PC-9 (cell line): ENCODE data around the gene GPHA2. TPM values are rescaled to one million over a fixed set of nuclear protein-coding genes. Genes with fewer than 3 reads are reported as not detected.

ENCODE experiments used
- BruUV-seq: library from RNA; stranded (reverse); fragments of 400-500 nt; replicated peaks from 2 replicates; lab custom pipeline; 2021; lab: Mats Ljungman, UMichigan
- CTCF ChIA-PET: fragments of 300-600 bp; sonication (Branson Sonifier 250); formaldehyde crosslinking; loops from one replicate; lab custom pipeline; 2022; ENCODE audit warnings: antibody characterized with exemption; lab: Charles Lee
- POLR2A ChIA-PET: fragments of 300-600 bp; sonication (Branson Sonifier 250); formaldehyde crosslinking; loops from one replicate; lab custom pipeline; 2022; ENCODE audit warnings: antibody characterized with exemption; ENCODE audit not compliant: unreplicated experiment; lab: Charles Lee
- DNase-seq, 2 experiments: peaks; one replicate each; pipeline versions ENCODE4 v3.0.0 to v3.0.0-alpha.2; 2015 to 2022; ENCODE audit warnings: mixed read lengths in 1 of 2
- H2AFZ ChIP-seq: fragments of 200-600 bp; sonication (generic); 2 replicates; pipeline ENCODE4 v1.8.1; 2017; ENCODE audit warnings: antibody characterized with exemption
- H3F3A ChIP-seq: fragments of 200-600 bp; sonication (generic); 2 replicates; pipeline ENCODE4 v1.8.1; 2017; ENCODE audit warnings: antibody characterized with exemption, mild to moderate bottlenecking, low read depth; ENCODE audit not compliant: insufficient read depth
- H3K27ac ChIP-seq: fragments of 200-600 bp; sonication (generic); 2 replicates; pipeline ENCODE4 v1.6.1; 2016; ENCODE audit warnings: mixed run types
- H3K27me3 ChIP-seq: fragments of 200-600 bp; sonication (generic); 2 replicates; pipeline ENCODE4 v1.6.1; 2016; ENCODE audit warnings: low read depth, mixed run types; ENCODE audit not compliant: insufficient read depth
- H3K36me3 ChIP-seq: fragments of 200-600 bp; sonication (generic); 2 replicates; pipeline ENCODE4 v1.6.1; 2016; ENCODE audit warnings: low read depth, mixed run types
- H3K4me1 ChIP-seq: fragments of 200-600 bp; sonication (generic); replicated peaks from 2 replicates; pipeline ENCODE4 v1.6.1; 2016; ENCODE audit warnings: mixed run types; ENCODE audit not compliant: insufficient read depth
- H3K4me2 ChIP-seq: fragments of 200-600 bp; sonication (generic); 2 replicates; pipeline ENCODE4 v1.6.1; 2017; ENCODE audit warnings: mixed run types
- H3K4me3 ChIP-seq: fragments of 200-600 bp; sonication (generic); 2 replicates; pipeline ENCODE4 v1.6.1; 2016; ENCODE audit warnings: mixed run types
- H3K79me2 ChIP-seq: fragments of 200-600 bp; sonication (generic); 2 replicates; pipeline ENCODE4 v1.6.1; 2017; ENCODE audit warnings: low read depth, mixed run types
- H3K9me2 ChIP-seq: fragments of 200-600 bp; sonication (generic); 2 replicates; pipeline ENCODE4 v1.8.1; 2017; ENCODE audit warnings: mild to moderate bottlenecking; ENCODE audit not compliant: insufficient read depth
- H3K9me3 ChIP-seq: fragments of 200-600 bp; sonication (generic); 2 replicates; pipeline ENCODE4 v1.8.1; 2016; ENCODE audit warnings: low read depth; ENCODE audit not compliant: insufficient read depth
- H4K20me1 ChIP-seq: fragments of 200-600 bp; sonication (generic); 2 replicates; pipeline ENCODE4 v1.8.1; 2017; ENCODE audit not compliant: insufficient read depth
- EZH2 ChIP-seq: fragments of 200-600 bp; sonication (generic); IDR thresholded peaks from 2 replicates; pipeline ENCODE4 v1.8.0; 2017; ENCODE audit warnings: antibody characterized with exemption, low read depth
- intact Hi-C: fragments of 100-400 bp; cut with micrococcal nuclease; formaldehyde crosslinking; loops from one replicate; pipeline ENCODE4 v1.10.0; 2022; ENCODE audit not compliant: unreplicated experiment
- total RNA-seq: library from RNA; stranded (reverse); gene quantifications from 2 replicates; pipeline ENCODE4 v1.2.3, GENCODE V29; 2021
- TF ChIP-seq, protein P1 (sequence below): fragments of 200-600 bp; sonication (generic); conservative IDR thresholded peaks from 2 replicates; pipeline ENCODE4 v1.6.1; 2017; ENCODE audit warnings: mixed run types, antibody characterized with exemption, mild to moderate bottlenecking, moderate library complexity

GPHA2 gene
- total RNA-seq, 1 experiment from 2014 or later = 1.0 TPM

DNA sequence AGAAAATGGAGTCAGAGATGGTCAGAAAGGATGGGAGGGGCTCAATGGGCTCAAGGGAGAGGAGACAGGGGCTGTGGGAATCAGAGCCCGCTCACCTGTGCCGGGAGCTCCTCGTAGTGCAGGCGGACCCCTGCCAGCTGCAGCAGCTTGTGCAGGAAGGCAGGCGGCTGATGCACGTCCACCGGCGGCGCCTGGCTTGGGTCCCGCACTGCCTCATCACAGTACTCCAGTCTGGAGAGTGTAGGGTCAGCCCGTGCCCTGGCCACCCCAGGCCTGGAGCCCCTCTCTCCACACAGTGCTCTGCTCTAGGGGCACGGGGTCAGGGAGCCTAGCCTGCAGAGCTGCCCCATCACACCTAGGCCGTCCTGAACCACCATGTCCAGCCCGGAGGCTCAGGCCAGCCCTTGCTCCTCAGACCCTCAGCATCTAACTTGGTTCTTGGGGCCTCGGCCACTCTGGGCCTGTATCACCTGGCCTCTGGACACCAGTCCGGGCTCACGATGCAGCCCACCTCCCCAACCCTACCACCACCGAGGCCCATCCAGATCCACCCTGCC, 22.4 kb downstream of the GPHA2 start:
- peaks cover 12% of the 10 kb centered on the region; the same call in 1 of the 2 replicates for H3F3A ChIP-seq
- no peaks in the 10 kb centered on the region for H3K9me3 ChIP-seq
- BruUV-seq = no TSS peak
- POLR2A ChIA-PET = no interaction called here
- H3K4me3 ChIP-seq = no peak overlapping the region
- TF ChIP-seq, protein P1, sequence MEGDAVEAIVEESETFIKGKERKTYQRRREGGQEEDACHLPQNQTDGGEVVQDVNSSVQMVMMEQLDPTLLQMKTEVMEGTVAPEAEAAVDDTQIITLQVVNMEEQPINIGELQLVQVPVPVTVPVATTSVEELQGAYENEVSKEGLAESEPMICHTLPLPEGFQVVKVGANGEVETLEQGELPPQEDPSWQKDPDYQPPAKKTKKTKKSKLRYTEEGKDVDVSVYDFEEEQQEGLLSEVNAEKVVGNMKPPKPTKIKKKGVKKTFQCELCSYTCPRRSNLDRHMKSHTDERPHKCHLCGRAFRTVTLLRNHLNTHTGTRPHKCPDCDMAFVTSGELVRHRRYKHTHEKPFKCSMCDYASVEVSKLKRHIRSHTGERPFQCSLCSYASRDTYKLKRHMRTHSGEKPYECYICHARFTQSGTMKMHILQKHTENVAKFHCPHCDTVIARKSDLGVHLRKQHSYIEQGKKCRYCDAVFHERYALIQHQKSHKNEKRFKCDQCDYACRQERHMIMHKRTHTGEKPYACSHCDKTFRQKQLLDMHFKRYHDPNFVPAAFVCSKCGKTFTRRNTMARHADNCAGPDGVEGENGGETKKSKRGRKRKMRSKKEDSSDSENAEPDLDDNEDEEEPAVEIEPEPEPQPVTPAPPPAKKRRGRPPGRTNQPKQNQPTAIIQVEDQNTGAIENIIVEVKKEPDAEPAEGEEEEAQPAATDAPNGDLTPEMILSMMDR = no peak
- no peak for TF ChIP-seq EZH2
- intact Hi-C loops = no loop called here
- no peaks in the 10 kb centered on the region for H4K20me1 ChIP-seq
- peaks cover 20% of the 10 kb centered on the region for H3K79me2 ChIP-seq
- H3K4me2 ChIP-seq = no peak overlapping the region
- H3K9me2 ChIP-seq = no peaks in the 10 kb centered on the region
- H2AFZ ChIP-seq = no peak overlapping the region
- DNase-seq = no peak
- no peak overlapping the region for H3K27ac ChIP-seq
- CTCF ChIA-PET = no interaction called here
- no peaks in the 10 kb centered on the region for H3K27me3 ChIP-seq
- peaks cover 15% of the 10 kb centered on the region; the same call in 1 of the 2 replicates for H3K36me3 ChIP-seq
- peaks cover 13% of the 10 kb centered on the region for H3K4me1 ChIP-seq

DNA sequence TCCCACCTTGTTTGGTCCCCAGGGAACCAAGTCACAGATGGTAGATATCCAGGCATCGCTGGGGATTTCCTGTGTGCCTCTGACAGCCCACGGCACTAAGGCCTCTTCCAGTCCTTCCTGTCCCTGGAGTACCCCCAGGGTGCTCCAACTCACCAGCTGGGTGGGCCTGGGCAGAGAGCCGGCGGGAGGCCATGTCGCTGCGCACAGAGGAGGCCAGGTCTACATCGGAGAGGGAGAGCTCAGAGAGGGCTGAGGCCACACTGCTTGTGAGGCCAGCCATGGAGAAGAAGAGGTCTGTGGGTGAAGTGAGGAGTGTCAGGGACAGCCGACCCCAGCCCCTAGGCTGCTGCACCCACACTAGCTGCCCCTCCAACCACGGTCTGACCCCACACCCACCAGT, 24.0 kb downstream of the GPHA2 start:
- H3K4me3 ChIP-seq = no peak overlapping the region
- H2AFZ ChIP-seq = no peak overlapping the region
- H3K9me2 ChIP-seq = no peaks in the 10 kb centered on the region
- intact Hi-C loops = no loop called here
- no peaks in the 10 kb centered on the region for H3K9me3 ChIP-seq
- no peak for TF ChIP-seq EZH2
- TF ChIP-seq, protein P1 = no peak
- H3F3A ChIP-seq = 0 out of 2 replicates have a peak, but pooled peaks cover 3% of the 10 kb centered on the region
- peaks cover 19% of the 10 kb centered on the region for H3K79me2 ChIP-seq
- no peak for DNase-seq
- no peak overlapping the region for H3K27ac ChIP-seq
- H3K27me3 ChIP-seq = no peaks in the 10 kb centered on the region
- no peak overlapping the region for H3K4me2 ChIP-seq
- peaks cover 6% of the 10 kb centered on the region for H3K4me1 ChIP-seq
- H4K20me1 ChIP-seq = no peaks in the 10 kb centered on the region
- no TSS peak for BruUV-seq
- H3K36me3 ChIP-seq = peaks cover 22% of the 10 kb centered on the region; the same call in 1 of the 2 replicates
- CTCF ChIA-PET = no interaction called here
- POLR2A ChIA-PET = no interaction called here

DNA sequence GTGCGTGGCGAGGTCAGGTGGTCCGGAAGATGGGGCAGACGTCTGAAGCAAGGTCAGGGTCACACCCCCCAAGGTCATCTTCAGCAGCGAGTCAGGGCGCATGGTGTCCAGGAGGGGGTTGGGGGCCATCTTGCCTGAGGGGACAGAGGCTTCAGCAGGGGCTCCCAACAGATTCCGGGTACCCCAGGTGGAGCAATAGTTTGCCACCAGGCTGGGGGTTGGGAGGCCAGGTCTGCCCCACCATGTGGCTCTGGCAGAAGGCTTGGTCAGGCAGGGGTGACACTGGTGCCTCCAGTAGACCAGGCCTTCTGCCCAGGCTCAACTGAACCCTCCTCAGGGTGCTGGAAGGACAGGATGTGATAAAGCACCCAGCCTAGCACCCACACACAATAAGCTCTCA, 24.6 kb downstream of the GPHA2 start:
- POLR2A ChIA-PET = no interaction called here
- Histone ChIP-seq H3K4me3 (no peak overlapping the region), H3K4me1 (peaks cover 6% of the 10 kb centered on the region), H3K36me3 (peaks cover 22% of the 10 kb centered on the region; the same call in 1 of the 2 replicates), H2AFZ (no peak overlapping the region), H3F3A (no peaks in the 10 kb centered on the region), H3K27me3 (no peaks in the 10 kb centered on the region), H4K20me1 (no peaks in the 10 kb centered on the region), H3K79me2 (peaks cover 14% of the 10 kb centered on the region), H3K9me2 (no peaks in the 10 kb centered on the region), H3K27ac (no peak overlapping the region), H3K4me2 (no peak overlapping the region), H3K9me3 (no peaks in the 10 kb centered on the region)
- no TSS peak for BruUV-seq
- CTCF ChIA-PET = no interaction called here
- TF ChIP-seq, protein P1 = no peak
- TF ChIP-seq EZH2 = no peak
- DNase-seq = no peak
- intact Hi-C loops = no loop called here
